ENCODE measurements around the gene MRPS22. TPM values are rescaled to one million over a fixed set of nuclear protein-coding genes. Genes with fewer than 3 reads are reported as not detected.
A peak's percentile ranks its signal among the peaks of the same experiment; 100 is the strongest.

Gene MRPS22
- polyA plus RNA-seq, 4 donors: 61.1 to 75.9 (median 65.6) TPM

GRCh38 chr3:139307601-139308555 lies 35.9 kb upstream of the MRPS22 start:
- Histone ChIP-seq H3K9me3 (ENCODE audit: control insufficient read depth in 2 of 2, insufficient read depth in 1 of 2, low read depth in 1 of 2, low read length in 1 of 2) (no peaks in the 10 kb centered on the region), H3K4me1 (ENCODE audit: control insufficient read depth in 3 of 3, insufficient read depth in 2 of 3, low read depth in 1 of 3, low read length in 2 of 3) (no peaks in the 10 kb centered on the region), H3K27ac (ENCODE audit: low read depth in 1 of 3, low read length in 2 of 3) (no peak overlapping the region), H3K36me3 (ENCODE audit: control insufficient read depth in 3 of 3, insufficient read depth in 2 of 3, low read depth in 1 of 3, low read length in 3 of 3) (no peaks in the 10 kb centered on the region), H3K4me3 (ENCODE audit: low read depth in 1 of 3, low read length in 3 of 3) (no peak overlapping the region), H3K27me3 (ENCODE audit: control insufficient read depth in 3 of 3, insufficient read depth in 3 of 3, low read length in 3 of 3) (no peaks in the 10 kb centered on the region)
- FAIRE-seq (no peak), DNase-seq (no peak)
- WGBS, 3 donors: 89 to 94% (median 89%) methylated on average over 6 of the region's 6 CpGs

DNA sequence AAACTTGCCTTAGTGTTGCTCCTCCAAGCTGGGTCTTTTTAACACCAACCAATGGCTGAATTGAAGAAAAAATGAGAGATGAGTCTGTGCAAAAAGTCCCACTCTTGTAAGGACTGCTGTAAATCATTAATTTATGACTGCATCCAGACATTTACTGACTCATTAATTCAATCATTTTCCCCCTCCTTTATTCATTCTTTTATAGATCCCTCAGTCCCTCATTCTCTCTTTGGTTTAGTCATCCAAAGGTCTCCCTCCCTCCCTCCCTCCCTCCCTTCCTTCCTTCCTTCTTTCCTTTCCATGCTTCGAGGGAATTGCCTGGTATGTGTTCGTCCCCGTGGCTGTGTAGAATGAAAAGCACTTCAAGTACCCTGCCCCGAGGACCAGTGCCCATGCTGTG lies 35.3 kb upstream of the MRPS22 start:
- no peak for FAIRE-seq
- WGBS, 3 donors: 60 to 80% (median 72%) methylated on average over 4 of the region's 4 CpGs
- no peaks in the 10 kb centered on the region for H3K36me3 ChIP-seq (ENCODE audit: control insufficient read depth in 3 of 3, insufficient read depth in 2 of 3, low read depth in 1 of 3, low read length in 3 of 3)

GRCh38 chr3:139309061-139309591 lies 34.7 kb upstream of the MRPS22 start:
- Histone ChIP-seq H3K4me1 (ENCODE audit: control insufficient read depth in 3 of 3, insufficient read depth in 2 of 3, low read depth in 1 of 3, low read length in 2 of 3) (no peaks in the 10 kb centered on the region), H3K4me3 (ENCODE audit: low read depth in 1 of 3, low read length in 3 of 3) (no peak overlapping the region), H3K9me3 (ENCODE audit: control insufficient read depth in 2 of 2, insufficient read depth in 1 of 2, low read depth in 1 of 2, low read length in 1 of 2) (no peaks in the 10 kb centered on the region), H3K27me3 (ENCODE audit: control insufficient read depth in 3 of 3, insufficient read depth in 3 of 3, low read length in 3 of 3) (peaks cover 0 to 5% (median 0%) of the 10 kb centered on the region in 3 donors), H3K27ac (ENCODE audit: low read depth in 1 of 3, low read length in 2 of 3) (no peak overlapping the region), H3K36me3 (ENCODE audit: control insufficient read depth in 3 of 3, insufficient read depth in 2 of 3, low read depth in 1 of 3, low read length in 3 of 3) (no peaks in the 10 kb centered on the region)
- whole genome bisulfite sequencing, 3 donors: 48 to 56% (median 50%) methylated on average over 2 of the region's 2 CpGs
- no peak for FAIRE-seq
- no peak for DNase-seq

More for the DNA sequence above, 35.3 kb upstream of the MRPS22 start:
- Histone ChIP-seq H3K4me3 (ENCODE audit: low read depth in 1 of 3, low read length in 3 of 3) (no peak overlapping the region), H3K27ac (ENCODE audit: low read depth in 1 of 3, low read length in 2 of 3) (no peak overlapping the region), H3K27me3 (ENCODE audit: control insufficient read depth in 3 of 3, insufficient read depth in 3 of 3, low read length in 3 of 3) (no peaks in the 10 kb centered on the region), H3K4me1 (ENCODE audit: control insufficient read depth in 3 of 3, insufficient read depth in 2 of 3, low read depth in 1 of 3, low read length in 2 of 3) (no peaks in the 10 kb centered on the region), H3K9me3 (ENCODE audit: control insufficient read depth in 2 of 2, insufficient read depth in 1 of 2, low read depth in 1 of 2, low read length in 1 of 2) (no peaks in the 10 kb centered on the region)
- no peak for DNase-seq

DNA sequence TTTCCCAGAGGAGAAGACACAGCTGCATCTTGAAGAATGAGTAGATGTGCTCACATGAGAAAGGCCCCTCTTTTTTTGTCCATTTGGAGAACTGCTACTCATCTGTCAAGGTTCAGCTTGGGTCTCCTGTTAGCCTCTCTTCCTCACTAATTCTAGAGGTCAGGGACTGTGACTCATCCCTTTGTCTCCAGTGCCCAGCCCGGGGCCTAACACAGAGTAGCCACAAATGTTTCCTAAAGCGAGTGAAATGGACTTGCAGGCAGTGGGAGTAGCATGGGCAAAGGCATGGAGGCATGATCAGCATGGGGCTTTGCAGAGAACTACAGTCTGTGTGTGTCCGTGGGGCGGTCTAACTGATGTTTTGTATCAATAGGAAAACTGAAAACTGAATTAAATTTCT lies 33.9 kb upstream of the MRPS22 start:
- H3K27ac ChIP-seq (ENCODE audit: low read depth in 1 of 3, low read length in 2 of 3): no peak overlapping the region
- no peak overlapping the region for H3K4me3 ChIP-seq (ENCODE audit: low read depth in 1 of 3, low read length in 3 of 3)
- H3K9me3 ChIP-seq (ENCODE audit: control insufficient read depth in 2 of 2, insufficient read depth in 1 of 2, low read depth in 1 of 2, low read length in 1 of 2): no peaks in the 10 kb centered on the region
- 78 to 82% (median 79%) methylated on average over 4 of the region's 4 CpGs for WGBS, 3 donors
- H3K4me1 ChIP-seq (ENCODE audit: control insufficient read depth in 3 of 3, insufficient read depth in 2 of 3, low read depth in 1 of 3, low read length in 2 of 3): no peaks in the 10 kb centered on the region
- FAIRE-seq: no peak
- peaks cover 0 to 6% (median 0%) of the 10 kb centered on the region in 3 donors for H3K27me3 ChIP-seq (ENCODE audit: control insufficient read depth in 3 of 3, insufficient read depth in 3 of 3, low read length in 3 of 3)
- no peak for DNase-seq
- no peaks in the 10 kb centered on the region for H3K36me3 ChIP-seq (ENCODE audit: control insufficient read depth in 3 of 3, insufficient read depth in 2 of 3, low read depth in 1 of 3, low read length in 3 of 3)

DNA sequence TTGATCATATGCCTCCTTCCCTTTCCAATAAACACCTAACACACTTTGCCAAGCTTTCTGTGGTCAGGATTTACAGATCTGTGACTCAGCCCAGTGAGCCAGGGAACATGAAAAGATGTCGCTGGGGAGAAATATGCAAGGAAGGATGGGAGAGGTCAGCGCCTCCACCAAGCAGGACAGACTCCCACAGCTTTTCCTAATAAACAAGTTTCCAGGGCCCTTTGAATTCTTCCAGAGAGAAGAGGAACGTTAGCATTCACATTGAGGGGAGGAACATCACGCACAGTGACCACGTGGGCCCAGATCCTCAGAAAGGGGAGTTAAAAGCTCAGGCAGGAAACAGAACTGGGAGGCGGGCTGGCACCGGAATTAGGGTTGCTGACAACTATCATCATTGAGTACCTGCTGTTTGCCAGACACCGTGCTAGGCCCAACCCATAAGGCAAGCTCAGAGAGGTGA lies 33.3 kb upstream of the MRPS22 start:
- FAIRE-seq: no peak
- no peak overlapping the region for H3K4me3 ChIP-seq (ENCODE audit: low read depth in 1 of 3, low read length in 3 of 3)
- H3K9me3 ChIP-seq (ENCODE audit: control insufficient read depth in 2 of 2, insufficient read depth in 1 of 2, low read depth in 1 of 2, low read length in 1 of 2): no peaks in the 10 kb centered on the region
- H3K36me3 ChIP-seq (ENCODE audit: control insufficient read depth in 3 of 3, insufficient read depth in 2 of 3, low read depth in 1 of 3, low read length in 3 of 3): no peaks in the 10 kb centered on the region
- DNase-seq: no peak
- 76 to 91% (median 82%) methylated on average over 8 of the region's 8 CpGs for WGBS, 3 donors
- no peaks in the 10 kb centered on the region for H3K4me1 ChIP-seq (ENCODE audit: control insufficient read depth in 3 of 3, insufficient read depth in 2 of 3, low read depth in 1 of 3, low read length in 2 of 3)
- peaks cover 0 to 6% (median 0%) of the 10 kb centered on the region in 3 donors for H3K27me3 ChIP-seq (ENCODE audit: control insufficient read depth in 3 of 3, insufficient read depth in 3 of 3, low read length in 3 of 3)
- no peak overlapping the region for H3K27ac ChIP-seq (ENCODE audit: low read depth in 1 of 3, low read length in 2 of 3)

- no peaks in the 10 kb centered on the region for H3K9me3 ChIP-seq (ENCODE audit: control insufficient read depth in 2 of 2, insufficient read depth in 1 of 2, low read depth in 1 of 2, low read length in 1 of 2)
- H3K4me1 ChIP-seq (ENCODE audit: control insufficient read depth in 3 of 3, insufficient read depth in 2 of 3, low read depth in 1 of 3, low read length in 2 of 3): no peaks in the 10 kb centered on the region
- DNase-seq (no peak), FAIRE-seq (no peak)
- 46 to 52% (median 48%) methylated on average over 1 of the region's 1 CpG for WGBS, 3 donors
- peaks cover 0 to 6% (median 0%) of the 10 kb centered on the region in 3 donors for H3K27me3 ChIP-seq (ENCODE audit: control insufficient read depth in 3 of 3, insufficient read depth in 3 of 3, low read length in 3 of 3)
- H3K4me3 ChIP-seq (ENCODE audit: low read depth in 1 of 3, low read length in 3 of 3): no peak overlapping the region
- H3K36me3 ChIP-seq (ENCODE audit: control insufficient read depth in 3 of 3, insufficient read depth in 2 of 3, low read depth in 1 of 3, low read length in 3 of 3): no peaks in the 10 kb centered on the region
- H3K27ac ChIP-seq (ENCODE audit: low read depth in 1 of 3, low read length in 2 of 3): no peak overlapping the region
Measured at GRCh38 chr3:139311557-139311956, 32.3 kb upstream of the MRPS22 start.

DNA sequence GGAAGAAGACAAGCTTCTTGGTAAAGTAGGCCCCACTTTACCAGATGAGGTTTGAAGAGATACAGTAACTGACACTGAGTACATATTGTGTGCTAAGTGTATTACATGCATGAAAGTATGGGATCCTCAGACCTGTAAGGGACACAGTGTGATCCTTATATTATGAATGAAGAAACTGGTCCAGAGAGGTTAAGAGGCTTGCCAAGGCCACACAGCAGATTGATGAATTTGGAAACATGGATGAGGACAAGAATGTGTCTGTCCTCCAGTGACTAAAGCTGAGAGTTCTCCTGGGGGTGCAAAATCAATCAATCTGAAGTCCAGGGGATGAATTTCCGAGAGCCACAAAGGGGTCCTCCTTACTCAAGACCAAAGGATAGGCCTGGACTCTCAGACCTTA lies 31.4 kb upstream of the MRPS22 start:
- H3K27ac ChIP-seq (ENCODE audit: low read depth in 1 of 3, low read length in 2 of 3): no peak overlapping the region
- H3K27me3 ChIP-seq (ENCODE audit: control insufficient read depth in 3 of 3, insufficient read depth in 3 of 3, low read length in 3 of 3): peaks cover 0 to 6% (median 0%) of the 10 kb centered on the region in 3 donors
- no peaks in the 10 kb centered on the region for H3K4me1 ChIP-seq (ENCODE audit: control insufficient read depth in 3 of 3, insufficient read depth in 2 of 3, low read depth in 1 of 3, low read length in 2 of 3)
- WGBS, 3 donors: 89 to 100% (median 91%) methylated on average over 1 of the region's 1 CpG
- no peaks in the 10 kb centered on the region for H3K36me3 ChIP-seq (ENCODE audit: control insufficient read depth in 3 of 3, insufficient read depth in 2 of 3, low read depth in 1 of 3, low read length in 3 of 3)
- FAIRE-seq (no peak), DNase-seq (no peak)
- H3K4me3 ChIP-seq (ENCODE audit: low read depth in 1 of 3, low read length in 3 of 3): no peak overlapping the region
- no peaks in the 10 kb centered on the region for H3K9me3 ChIP-seq (ENCODE audit: control insufficient read depth in 2 of 2, insufficient read depth in 1 of 2, low read depth in 1 of 2, low read length in 1 of 2)

DNA sequence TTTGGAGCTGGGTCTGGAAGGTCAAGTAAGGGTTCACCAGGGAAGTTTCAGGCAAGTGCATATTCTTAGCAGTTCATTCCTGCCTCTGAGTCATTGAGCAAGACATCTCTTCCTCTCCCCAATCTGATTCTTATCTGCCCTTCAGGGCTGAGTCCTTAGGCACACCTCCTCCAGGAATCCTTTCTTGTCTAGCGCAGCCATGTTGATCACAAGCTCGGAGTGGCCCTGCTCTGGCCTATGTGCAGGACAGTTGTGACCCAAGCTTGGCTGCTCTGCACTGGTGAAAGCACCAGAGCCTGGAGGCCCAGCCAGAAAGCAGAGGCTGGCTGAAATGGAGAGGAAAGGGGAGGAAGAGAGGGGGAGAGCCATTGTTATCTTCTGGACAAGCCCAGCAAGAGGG lies 30.9 kb upstream of the MRPS22 start:
- Histone ChIP-seq H3K4me3 (ENCODE audit: low read depth in 1 of 3, low read length in 3 of 3) (no peak overlapping the region), H3K9me3 (ENCODE audit: control insufficient read depth in 2 of 2, insufficient read depth in 1 of 2, low read depth in 1 of 2, low read length in 1 of 2) (no peaks in the 10 kb centered on the region), H3K4me1 (ENCODE audit: control insufficient read depth in 3 of 3, insufficient read depth in 2 of 3, low read depth in 1 of 3, low read length in 2 of 3) (no peaks in the 10 kb centered on the region), H3K36me3 (ENCODE audit: control insufficient read depth in 3 of 3, insufficient read depth in 2 of 3, low read depth in 1 of 3, low read length in 3 of 3) (no peaks in the 10 kb centered on the region), H3K27me3 (ENCODE audit: control insufficient read depth in 3 of 3, insufficient read depth in 3 of 3, low read length in 3 of 3) (peaks cover 0 to 6% (median 0%) of the 10 kb centered on the region in 3 donors), H3K27ac (ENCODE audit: low read depth in 1 of 3, low read length in 2 of 3) (no peak overlapping the region)
- WGBS, 3 donors: 65 to 89% (median 86%) methylated on average over 2 of the region's 2 CpGs
- FAIRE-seq (no peak), DNase-seq (peak in 1 of 2 donors; percentile 78)

All from small intestine (tissue), 7 donors.